Epithelial cell of proximal tubule (primary cell): ENCODE measurements around the gene OSBP2. TPM values are rescaled to one million over a fixed set of nuclear protein-coding genes. Genes with fewer than 3 reads are reported as not detected.

Source experiments
- DNase-seq: peaks from one replicate; pipeline ENCODE4 v3.0.0-alpha.2; 2011; ENCODE audit warnings: low read depth
- H3K4me3 ChIP-seq: 2 replicates; pipeline ENCODE4 v1.5.1; 2011; ENCODE audit warnings: low read depth, mild to moderate bottlenecking, low read length
- total RNA-seq: library from RNA; depleted of rRNA; stranded (reverse); fragments of >200 nt; gene quantifications from 2 replicates; pipeline ENCODE4 v1.2.3, GENCODE V29; 2015
- TF ChIP-seq, protein P1 (sequence below): conservative IDR thresholded peaks from 2 replicates; pipeline ENCODE4 v1.5.1; 2012; ENCODE audit warnings: low read depth, mild to moderate bottlenecking, low read length

Gene OSBP2
- total RNA-seq, 1 donor from 2014 or later: 1.3 TPM

DNA sequence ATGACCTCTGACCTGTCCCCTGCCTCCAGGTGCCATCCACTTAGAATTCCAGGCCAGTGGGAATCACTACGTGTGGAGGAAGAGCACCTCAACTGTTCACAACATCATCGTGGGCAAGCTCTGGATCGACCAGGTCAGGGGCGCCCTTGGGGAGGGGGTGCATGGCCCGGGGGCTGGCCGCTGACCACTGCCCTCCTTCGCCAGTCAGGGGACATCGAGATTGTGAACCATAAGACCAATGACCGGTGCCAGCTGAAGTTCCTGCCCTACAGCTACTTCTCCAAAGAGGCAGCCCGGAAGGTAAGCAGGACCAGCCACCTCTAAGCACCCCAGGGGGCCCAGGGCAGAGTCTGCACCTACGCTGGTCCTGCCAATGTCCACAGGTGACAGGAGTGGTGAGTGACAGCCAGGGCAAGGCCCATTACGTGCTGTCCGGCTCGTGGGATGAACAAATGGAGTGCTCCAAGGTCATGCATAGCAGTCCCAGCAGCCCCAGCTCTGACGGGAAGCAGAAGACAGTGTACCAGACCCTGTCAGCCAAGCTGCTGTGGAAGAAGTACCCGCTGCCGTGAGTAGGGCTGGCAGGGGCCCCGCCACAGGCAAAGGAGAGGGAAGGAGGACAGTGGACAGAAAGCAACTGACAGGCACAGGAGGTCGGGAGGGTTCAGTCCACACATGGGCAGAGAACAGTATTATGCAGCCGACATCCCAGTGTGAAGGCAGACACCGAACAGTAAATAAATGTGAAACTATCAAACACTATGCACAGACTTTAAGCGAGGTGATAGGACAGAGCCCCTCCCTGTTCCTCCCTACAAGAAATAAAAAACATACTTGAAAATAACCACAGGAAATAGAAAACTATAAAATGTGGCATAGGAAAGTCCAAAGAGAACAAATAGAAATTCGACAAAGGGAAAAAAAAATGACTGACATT is 199.0 kb downstream of the OSBP2 start:
- TF ChIP-seq, protein P1, sequence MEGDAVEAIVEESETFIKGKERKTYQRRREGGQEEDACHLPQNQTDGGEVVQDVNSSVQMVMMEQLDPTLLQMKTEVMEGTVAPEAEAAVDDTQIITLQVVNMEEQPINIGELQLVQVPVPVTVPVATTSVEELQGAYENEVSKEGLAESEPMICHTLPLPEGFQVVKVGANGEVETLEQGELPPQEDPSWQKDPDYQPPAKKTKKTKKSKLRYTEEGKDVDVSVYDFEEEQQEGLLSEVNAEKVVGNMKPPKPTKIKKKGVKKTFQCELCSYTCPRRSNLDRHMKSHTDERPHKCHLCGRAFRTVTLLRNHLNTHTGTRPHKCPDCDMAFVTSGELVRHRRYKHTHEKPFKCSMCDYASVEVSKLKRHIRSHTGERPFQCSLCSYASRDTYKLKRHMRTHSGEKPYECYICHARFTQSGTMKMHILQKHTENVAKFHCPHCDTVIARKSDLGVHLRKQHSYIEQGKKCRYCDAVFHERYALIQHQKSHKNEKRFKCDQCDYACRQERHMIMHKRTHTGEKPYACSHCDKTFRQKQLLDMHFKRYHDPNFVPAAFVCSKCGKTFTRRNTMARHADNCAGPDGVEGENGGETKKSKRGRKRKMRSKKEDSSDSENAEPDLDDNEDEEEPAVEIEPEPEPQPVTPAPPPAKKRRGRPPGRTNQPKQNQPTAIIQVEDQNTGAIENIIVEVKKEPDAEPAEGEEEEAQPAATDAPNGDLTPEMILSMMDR: no peak
- H3K4me3 ChIP-seq: no peak overlapping the region
- DNase-seq: no peak

DNA sequence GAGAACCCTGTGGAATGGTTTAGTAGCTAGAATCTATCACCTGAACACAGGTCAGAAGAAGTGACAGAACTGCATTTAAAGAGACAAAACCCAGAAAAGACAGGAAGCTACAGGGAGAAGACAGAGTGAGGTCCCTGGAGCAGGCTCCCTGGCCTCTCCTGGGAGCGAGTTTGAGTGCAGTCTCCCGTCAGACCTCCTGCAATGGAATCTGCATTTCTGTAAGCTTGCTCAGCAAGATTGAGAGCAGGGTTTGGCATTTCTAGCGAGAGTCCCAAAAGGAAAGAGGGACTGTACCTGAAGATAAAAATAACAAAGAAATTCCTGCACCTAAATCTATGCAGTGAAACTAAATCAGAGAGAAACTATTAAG is 199.7 kb downstream of the OSBP2 start:
- TF ChIP-seq, protein P1: no peak
- H3K4me3 ChIP-seq: no peak overlapping the region
- no peak for DNase-seq

GRCh38 chr22:30902496-30903357 is 208.1 kb downstream of the OSBP2 start:
- TF ChIP-seq, protein P1: no peak
- no peak for DNase-seq
- H3K4me3 ChIP-seq: no peak overlapping the region

DNA sequence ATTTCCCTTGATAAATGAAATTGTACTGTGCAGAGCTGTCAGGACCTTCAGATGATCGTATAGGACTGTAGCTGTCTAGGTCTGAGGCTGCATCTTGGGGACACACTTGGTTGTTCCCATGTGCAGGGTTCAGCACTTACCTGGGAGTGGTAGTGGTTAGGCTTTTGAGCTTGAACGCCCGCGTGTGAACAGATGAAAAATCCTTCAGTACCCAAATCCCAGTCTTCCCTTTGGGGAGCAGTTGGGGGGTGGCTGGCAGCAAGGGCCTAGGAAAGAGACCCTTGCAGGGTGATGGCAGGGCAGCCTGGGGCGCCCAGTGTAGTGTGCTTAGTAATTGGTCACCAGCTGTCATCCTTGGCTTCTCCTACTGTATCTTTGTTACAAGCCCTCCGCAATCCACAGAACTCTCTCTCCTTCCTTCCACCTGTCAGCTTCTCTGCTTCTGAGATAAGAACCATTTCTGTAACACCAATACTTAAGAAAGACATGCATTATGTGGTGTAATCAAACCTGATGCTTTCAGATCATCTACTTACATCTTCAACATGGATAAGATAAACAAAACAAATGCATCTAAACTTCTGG is 209.3 kb downstream of the OSBP2 start:
- no peak for DNase-seq
- no peak overlapping the region for H3K4me3 ChIP-seq
- TF ChIP-seq, protein P1: no peak

DNA sequence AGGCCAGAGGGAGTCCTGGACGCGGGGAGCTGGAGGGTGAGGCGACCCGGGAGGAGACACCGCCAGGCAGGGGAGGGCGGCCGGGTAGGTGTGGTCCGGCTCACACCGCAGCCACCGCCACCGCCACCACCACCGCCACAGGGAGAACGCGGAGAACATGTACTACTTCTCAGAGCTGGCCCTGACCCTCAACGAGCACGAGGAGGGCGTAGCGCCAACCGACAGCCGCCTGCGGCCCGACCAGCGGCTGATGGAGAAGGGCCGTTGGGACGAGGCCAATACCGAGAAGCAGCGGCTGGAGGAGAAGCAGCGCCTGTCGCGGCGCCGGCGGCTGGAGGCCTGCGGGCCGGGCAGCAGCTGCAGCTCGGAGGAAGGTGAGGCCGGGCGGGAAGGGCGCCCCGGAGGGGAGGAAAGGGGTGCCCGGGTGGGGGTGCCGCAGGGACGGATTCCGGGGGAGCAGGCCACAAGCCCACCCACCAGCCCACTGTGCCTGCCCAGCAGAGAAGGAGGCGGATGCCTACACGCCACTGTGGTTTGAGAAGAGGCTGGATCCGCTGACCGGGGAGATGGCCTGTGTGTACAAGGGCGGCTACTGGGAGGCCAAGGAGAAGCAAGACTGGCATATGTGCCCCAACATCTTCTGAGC is 211.1 kb downstream of the OSBP2 start:
- no peak for DNase-seq
- TF ChIP-seq, protein P1: no peak
- no peak overlapping the region for H3K4me3 ChIP-seq

DNA sequence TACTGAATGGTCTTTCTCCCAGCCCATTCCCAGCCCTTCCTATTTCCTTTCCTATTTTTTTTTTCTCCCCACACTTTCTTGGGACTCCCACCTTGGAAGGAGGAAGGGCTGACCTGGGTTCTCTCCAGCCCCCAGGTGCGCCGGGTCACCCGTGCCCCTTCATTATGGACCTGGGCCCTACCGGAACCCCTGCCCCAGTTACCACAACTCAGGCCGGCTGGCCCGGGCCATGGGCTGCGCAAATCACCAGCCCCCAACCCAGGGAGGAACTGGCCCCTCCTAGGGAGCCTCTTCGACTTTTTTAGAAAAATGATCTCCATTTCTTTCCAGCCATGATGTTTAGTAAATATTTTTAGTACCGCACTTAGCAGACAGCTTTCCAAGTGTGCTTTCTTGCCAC is 211.7 kb downstream of the OSBP2 start:
- TF ChIP-seq, protein P1: no peak
- no peak overlapping the region for H3K4me3 ChIP-seq
- DNase-seq: no peak
